IPS-18a (cell line): Measurements from ENCODE around the gene PRKN.

Experiments
- H3K27ac ChIP-seq: one replicate; pipeline ENCODE4 v1.5.1; 2013; ENCODE audit warnings: low read length
- H3K27me3 ChIP-seq: one replicate; pipeline ENCODE4 v1.6.1; 2013; ENCODE audit warnings: mild to moderate bottlenecking, low read length; ENCODE audit not compliant: control insufficient read depth, insufficient read depth
- H3K36me3 ChIP-seq: one replicate; pipeline ENCODE4 v1.6.1; 2013; ENCODE audit warnings: low read depth, low read length; ENCODE audit not compliant: control insufficient read depth
- H3K4me1 ChIP-seq: one replicate; pipeline ENCODE4 v1.6.1; 2013; ENCODE audit warnings: low read depth, low read length; ENCODE audit not compliant: control insufficient read depth
- H3K4me3 ChIP-seq: one replicate; pipeline ENCODE4 v1.5.1; 2013; ENCODE audit warnings: low read length
- H3K9ac ChIP-seq: one replicate; pipeline ENCODE4 v1.6.1; 2013; ENCODE audit warnings: mild to moderate bottlenecking, low read length, moderate library complexity
- H3K9me3 ChIP-seq: one replicate; pipeline ENCODE4 v1.6.1; 2013; ENCODE audit warnings: low read depth, low read length; ENCODE audit not compliant: control insufficient read depth

PRKN gene

DNA sequence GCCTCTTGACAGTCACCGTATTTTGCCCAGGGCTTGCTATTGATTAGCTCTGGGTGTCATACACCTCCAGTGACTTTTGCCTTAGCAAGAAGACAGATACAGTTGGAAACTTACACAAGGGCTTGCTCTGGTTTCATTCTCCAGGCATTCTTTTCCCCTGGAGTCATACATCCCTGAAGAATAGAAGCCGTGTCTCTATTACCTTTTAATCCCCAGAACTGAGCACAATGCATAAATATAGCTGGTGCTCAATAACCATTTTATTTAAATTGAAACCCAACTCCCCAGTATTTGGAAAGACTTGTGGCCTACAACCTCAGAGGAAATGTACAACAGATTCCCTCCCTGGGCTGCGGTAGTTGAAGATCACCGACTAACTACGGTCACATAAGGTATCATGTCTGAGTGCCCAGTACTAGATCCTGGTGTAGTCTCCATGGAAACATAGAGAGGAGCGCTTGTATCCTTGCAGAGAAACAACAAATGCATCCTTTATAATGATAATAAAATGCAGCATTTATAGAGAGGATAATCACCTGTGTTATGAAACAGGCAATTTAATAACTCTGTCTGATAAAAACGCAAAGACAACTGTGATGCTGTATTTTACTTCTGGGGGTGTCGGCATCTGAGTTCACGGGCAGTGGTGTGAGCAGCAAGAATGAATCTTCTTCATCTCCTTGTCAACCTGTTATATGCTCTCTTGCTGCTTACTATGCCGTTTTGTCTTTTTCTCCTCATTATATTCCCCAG lies 1052.5 kb downstream of the PRKN start:
- Histone ChIP-seq H3K9me3 (no peaks in the 10 kb centered on the region), H3K4me1 (no peaks in the 10 kb centered on the region), H3K27ac (no peak overlapping the region), H3K27me3 (no peaks in the 10 kb centered on the region), H3K9ac (no peak overlapping the region), H3K4me3 (no peak overlapping the region), H3K36me3 (no peaks in the 10 kb centered on the region)

DNA sequence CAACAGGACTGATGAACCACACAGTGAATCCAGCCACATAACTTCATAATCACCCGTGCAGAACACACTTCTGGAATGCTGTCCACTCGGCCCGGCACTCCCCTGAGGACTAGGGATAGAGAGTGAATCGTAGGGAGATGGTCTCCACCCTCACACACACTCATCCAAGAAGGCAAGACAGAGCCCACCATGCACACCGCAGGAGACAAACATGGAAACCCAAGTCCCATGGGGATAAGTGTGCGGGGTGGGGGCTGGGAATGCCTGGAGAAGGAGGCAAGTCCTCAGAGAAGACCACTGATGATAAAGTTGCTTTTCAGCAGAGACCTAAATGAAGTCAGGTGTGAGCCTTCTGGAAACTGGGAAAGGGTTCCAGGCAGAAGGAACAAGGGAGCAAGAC lies 1054.5 kb downstream of the PRKN start:
- H3K27me3 ChIP-seq: no peaks in the 10 kb centered on the region
- no peak overlapping the region for H3K4me3 ChIP-seq
- H3K4me1 ChIP-seq: no peaks in the 10 kb centered on the region
- H3K9me3 ChIP-seq: no peaks in the 10 kb centered on the region
- H3K36me3 ChIP-seq: no peaks in the 10 kb centered on the region
- H3K27ac ChIP-seq: no peak overlapping the region
- no peak overlapping the region for H3K9ac ChIP-seq

DNA sequence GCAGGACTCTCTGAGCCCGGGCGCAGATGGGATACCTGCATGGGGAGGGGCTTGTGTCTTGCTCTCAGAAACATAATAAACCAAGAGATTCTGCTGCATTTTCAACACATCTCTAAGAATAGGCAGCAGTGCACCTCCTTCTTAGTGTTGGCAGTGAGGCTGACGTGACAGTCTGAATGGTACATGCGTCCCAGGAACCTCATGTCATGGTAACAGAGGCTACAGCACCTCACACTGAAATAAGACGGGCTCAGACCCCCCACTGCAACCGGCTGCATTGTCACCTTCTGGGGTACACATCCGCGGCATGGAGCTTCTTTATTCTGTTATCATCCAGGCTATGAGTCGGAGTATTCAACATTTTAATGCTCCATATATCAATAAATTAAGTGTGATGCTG lies 1056.4 kb downstream of the PRKN start:
- no peak overlapping the region for H3K4me3 ChIP-seq
- no peak overlapping the region for H3K9ac ChIP-seq
- no peaks in the 10 kb centered on the region for H3K4me1 ChIP-seq
- H3K9me3 ChIP-seq: no peaks in the 10 kb centered on the region
- H3K36me3 ChIP-seq: no peaks in the 10 kb centered on the region
- no peak overlapping the region for H3K27ac ChIP-seq
- no peaks in the 10 kb centered on the region for H3K27me3 ChIP-seq

DNA sequence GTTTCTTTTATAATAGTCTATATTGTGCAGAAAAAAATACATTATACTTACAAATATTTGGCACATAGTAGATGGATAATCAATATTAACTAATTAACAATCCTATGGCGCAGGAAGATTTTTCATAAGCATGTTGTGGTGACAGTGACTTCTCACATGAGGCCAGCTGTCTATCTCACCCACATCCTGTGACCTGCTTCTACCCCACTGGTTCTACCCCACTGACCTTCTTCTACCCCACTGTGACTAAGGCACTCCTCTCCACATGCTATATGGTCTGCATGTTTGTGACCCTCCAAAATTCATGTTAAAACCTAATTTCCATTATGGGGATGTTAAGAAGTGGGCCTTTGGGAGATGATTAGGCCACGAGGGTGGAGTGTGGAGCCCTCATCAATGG lies 1058.9 kb downstream of the PRKN start:
- Histone ChIP-seq H3K9me3 (no peaks in the 10 kb centered on the region), H3K36me3 (no peaks in the 10 kb centered on the region), H3K27me3 (no peaks in the 10 kb centered on the region)

DNA sequence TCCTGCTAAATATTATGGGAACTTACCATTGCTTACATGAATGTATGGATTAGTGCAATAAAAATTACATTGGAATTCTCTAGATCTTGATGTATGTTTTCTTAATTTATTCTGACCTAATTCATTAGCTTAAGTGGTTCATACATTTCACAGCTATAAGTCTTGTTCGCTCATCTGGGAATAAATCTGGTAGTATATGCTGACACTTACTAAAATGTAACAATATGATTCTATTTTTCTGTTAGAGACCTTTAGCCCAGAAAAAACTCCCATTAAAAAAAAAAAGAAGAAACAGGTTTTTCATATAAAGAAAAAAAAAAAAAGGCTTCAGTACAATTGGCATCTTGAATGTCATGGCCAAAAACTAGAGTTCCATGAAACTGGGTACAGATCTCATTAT lies 1059.6 kb downstream of the PRKN start:
- no peaks in the 10 kb centered on the region for H3K36me3 ChIP-seq
- H3K9me3 ChIP-seq: no peaks in the 10 kb centered on the region
- H3K9ac ChIP-seq: no peak overlapping the region
- no peak overlapping the region for H3K4me3 ChIP-seq
- H3K27ac ChIP-seq: no peak overlapping the region
- no peaks in the 10 kb centered on the region for H3K27me3 ChIP-seq
- H3K4me1 ChIP-seq: no peaks in the 10 kb centered on the region

More for the DNA sequence above, 1058.9 kb downstream of the PRKN start:
- Histone ChIP-seq H3K9ac (no peak overlapping the region), H3K4me3 (no peak overlapping the region), H3K27ac (no peak overlapping the region), H3K4me1 (no peaks in the 10 kb centered on the region)

DNA sequence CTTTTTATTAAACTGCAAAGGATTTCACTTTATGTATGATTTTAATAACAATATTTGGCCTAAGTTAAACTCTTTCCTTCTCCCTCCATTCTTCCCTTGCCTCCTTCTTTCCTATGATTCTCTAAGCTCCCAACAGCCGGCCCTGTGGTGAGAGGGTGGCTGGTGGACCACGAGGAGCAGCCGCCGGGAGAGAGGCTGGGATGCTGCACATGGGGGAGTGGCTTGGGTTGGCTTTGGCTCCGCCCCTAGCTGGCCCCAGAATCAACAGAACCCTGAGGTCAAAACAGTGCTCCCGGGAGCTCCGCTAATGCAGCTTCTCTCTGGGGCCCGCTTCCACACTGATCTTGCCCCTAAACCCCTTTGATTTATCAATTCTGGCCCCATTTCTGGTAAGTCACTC lies 1063.9 kb downstream of the PRKN start:
- H3K27ac ChIP-seq: no peak overlapping the region
- no peak overlapping the region for H3K4me3 ChIP-seq
- no peak overlapping the region for H3K9ac ChIP-seq
- H3K4me1 ChIP-seq: no peaks in the 10 kb centered on the region
- H3K9me3 ChIP-seq: no peaks in the 10 kb centered on the region
- H3K27me3 ChIP-seq: no peaks in the 10 kb centered on the region
- no peaks in the 10 kb centered on the region for H3K36me3 ChIP-seq

DNA sequence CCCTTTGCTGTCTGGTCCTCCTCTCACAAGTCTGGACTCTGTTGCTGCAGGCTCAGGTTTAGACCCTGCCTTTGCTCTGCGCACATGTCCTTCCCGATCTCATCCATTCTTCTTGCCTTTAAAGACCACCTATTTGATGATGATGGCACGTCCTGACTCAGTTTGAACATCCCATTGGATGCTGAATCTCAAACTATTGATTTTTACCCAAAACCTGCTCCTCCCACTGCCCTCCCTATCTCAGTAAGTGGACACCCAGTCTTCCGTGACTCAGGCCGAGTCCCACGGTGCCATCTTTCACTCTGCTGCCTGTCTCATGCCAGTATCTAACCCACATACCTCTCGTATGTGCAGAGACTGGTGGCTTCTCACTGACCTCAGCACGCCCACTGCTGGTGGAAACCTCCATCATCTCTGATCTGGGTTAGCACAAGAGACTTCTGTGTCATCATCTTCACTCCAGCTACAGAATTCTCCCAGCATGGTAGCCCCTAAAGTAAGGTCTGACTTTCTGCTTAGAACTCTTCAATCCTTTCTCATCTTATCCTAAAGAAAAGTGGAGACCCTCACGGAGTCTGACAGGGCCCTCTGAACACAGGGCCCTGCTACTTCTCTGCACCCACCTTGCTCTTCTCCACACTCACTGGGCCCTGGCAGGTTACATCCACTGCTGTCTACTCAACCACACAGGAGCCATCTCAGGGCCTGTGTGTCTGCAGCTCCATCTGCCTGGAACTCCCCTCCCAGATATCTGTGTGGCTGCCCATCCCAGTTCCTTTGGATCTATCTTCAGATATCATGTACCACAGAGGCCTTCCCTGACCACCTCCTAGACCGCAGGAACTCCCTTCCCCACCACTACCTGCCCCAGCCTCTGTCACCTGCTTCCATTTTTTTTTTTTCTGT lies 1066.6 kb downstream of the PRKN start:
- Histone ChIP-seq H3K9ac (no peak overlapping the region), H3K4me3 (no peak overlapping the region), H3K9me3 (no peaks in the 10 kb centered on the region), H3K4me1 (no peaks in the 10 kb centered on the region), H3K27ac (no peak overlapping the region), H3K27me3 (no peaks in the 10 kb centered on the region), H3K36me3 (no peaks in the 10 kb centered on the region)

DNA sequence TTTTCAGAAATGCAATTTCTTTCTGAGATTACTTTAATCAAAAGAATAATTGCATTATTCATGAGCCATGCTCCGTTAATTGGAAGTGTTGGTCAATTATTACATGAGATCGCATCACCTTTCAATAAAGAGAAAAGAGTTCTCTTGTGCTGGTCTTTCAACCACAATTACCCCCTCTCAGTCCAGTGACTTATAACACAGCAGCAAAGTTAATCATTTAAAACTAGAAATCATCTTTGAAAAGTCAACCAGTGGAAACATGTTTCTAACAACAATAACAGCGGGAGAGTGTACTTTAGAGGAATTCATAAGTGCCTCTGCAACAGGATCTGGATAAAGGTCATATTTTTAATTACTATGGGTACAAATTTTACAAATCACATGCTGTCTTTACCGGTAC lies 1069.4 kb downstream of the PRKN start:
- Histone ChIP-seq H3K4me3 (no peak overlapping the region), H3K9me3 (no peaks in the 10 kb centered on the region), H3K9ac (no peak overlapping the region), H3K4me1 (no peaks in the 10 kb centered on the region), H3K36me3 (no peaks in the 10 kb centered on the region), H3K27ac (no peak overlapping the region), H3K27me3 (no peaks in the 10 kb centered on the region)

DNA sequence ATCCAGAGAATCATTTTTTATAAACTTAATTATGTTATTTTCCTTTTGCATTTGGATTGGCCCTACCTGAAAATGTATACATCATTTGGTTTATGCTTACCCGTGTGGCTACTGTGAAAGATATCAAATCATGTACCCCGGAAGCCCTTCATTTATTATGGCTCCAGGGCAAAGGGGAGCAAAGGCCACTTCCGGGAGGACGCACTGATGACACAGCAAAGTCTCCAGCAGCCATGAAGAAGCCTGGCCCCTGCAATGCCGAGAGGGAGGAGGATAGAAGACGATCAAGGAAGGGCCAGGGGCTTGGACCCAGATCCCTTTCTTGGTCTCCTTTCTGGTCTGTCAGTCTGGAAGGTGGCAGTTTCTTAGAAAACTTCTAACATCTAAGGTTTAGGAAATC lies 1073.4 kb downstream of the PRKN start:
- Histone ChIP-seq H3K27ac (no peak overlapping the region), H3K27me3 (no peaks in the 10 kb centered on the region), H3K9ac (no peak overlapping the region), H3K4me3 (no peak overlapping the region), H3K9me3 (no peaks in the 10 kb centered on the region), H3K4me1 (no peaks in the 10 kb centered on the region), H3K36me3 (no peaks in the 10 kb centered on the region)

DNA sequence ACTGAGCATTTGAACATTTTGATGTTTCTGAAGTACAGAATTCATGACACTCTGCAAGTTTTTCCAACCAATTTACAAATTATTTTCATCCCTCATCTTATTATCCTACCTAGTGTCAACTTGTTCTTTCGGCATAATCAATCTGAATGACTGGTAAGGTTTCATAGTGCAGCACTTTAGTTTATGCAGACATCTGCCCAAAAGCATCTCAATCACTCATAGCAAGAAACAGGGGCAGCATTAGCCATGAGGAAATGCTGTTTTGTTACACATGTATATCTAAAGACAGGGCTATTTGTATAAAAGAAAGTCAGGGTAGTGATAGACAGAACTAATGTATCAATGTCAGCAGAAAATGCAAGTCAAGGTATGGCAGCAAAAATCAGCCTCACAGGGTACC lies 1075.6 kb downstream of the PRKN start:
- Histone ChIP-seq H3K9me3 (no peaks in the 10 kb centered on the region), H3K27me3 (no peaks in the 10 kb centered on the region), H3K4me1 (no peaks in the 10 kb centered on the region), H3K27ac (no peak overlapping the region), H3K36me3 (no peaks in the 10 kb centered on the region), H3K4me3 (no peak overlapping the region), H3K9ac (no peak overlapping the region)

DNA sequence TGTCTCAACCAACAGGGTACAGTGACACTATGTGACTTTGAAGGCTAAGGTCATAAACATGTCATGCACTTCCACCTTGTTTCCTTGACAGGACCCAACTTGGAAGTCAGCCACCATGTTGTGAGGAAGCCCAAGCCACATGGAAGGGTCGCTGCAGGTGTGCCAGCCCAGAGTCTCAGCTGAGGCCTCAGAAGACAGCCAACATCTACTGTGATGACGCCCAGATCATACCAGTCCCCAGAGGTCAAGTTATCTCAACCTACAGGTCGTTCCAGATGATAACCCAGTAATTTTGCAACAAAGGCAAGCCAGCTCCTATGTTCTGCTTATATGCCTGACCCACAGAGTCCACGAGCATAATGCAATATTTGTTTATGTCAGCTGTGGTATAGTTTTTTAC lies 1077.7 kb downstream of the PRKN start:
- Histone ChIP-seq H3K27me3 (no peaks in the 10 kb centered on the region), H3K9me3 (no peaks in the 10 kb centered on the region), H3K4me3 (no peak overlapping the region), H3K4me1 (no peaks in the 10 kb centered on the region), H3K36me3 (no peaks in the 10 kb centered on the region), H3K27ac (no peak overlapping the region), H3K9ac (no peak overlapping the region)

DNA sequence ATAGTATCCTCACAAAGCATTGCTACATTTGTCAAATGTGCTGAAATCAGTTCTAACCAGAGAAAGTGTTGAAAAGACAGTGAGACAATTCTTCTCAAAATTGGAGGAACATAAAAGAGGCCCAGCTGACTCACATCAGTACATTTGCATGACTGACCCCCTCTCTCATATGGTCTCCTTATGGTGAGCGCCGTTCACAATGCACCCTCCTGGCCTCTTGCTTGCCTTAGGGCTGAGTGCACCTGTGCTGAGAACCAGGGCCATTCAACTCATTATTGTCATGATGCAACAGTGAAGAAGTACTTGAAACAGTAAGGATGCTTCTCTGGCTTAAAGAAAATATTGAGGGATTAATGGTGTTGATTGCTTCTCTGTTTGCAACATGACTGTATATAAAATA lies 1078.5 kb downstream of the PRKN start:
- H3K36me3 ChIP-seq: no peaks in the 10 kb centered on the region
- no peaks in the 10 kb centered on the region for H3K9me3 ChIP-seq
- H3K4me3 ChIP-seq: no peak overlapping the region
- H3K4me1 ChIP-seq: no peaks in the 10 kb centered on the region
- no peaks in the 10 kb centered on the region for H3K27me3 ChIP-seq
- no peak overlapping the region for H3K9ac ChIP-seq
- no peak overlapping the region for H3K27ac ChIP-seq
